ENCODE measurements around the gene TPTE2.

GRCh38 chr13:19589312-19589711 lies 28.0 kb upstream of the TPTE2 start:
- TF ChIP-seq, protein P1, sequence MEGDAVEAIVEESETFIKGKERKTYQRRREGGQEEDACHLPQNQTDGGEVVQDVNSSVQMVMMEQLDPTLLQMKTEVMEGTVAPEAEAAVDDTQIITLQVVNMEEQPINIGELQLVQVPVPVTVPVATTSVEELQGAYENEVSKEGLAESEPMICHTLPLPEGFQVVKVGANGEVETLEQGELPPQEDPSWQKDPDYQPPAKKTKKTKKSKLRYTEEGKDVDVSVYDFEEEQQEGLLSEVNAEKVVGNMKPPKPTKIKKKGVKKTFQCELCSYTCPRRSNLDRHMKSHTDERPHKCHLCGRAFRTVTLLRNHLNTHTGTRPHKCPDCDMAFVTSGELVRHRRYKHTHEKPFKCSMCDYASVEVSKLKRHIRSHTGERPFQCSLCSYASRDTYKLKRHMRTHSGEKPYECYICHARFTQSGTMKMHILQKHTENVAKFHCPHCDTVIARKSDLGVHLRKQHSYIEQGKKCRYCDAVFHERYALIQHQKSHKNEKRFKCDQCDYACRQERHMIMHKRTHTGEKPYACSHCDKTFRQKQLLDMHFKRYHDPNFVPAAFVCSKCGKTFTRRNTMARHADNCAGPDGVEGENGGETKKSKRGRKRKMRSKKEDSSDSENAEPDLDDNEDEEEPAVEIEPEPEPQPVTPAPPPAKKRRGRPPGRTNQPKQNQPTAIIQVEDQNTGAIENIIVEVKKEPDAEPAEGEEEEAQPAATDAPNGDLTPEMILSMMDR (IDR thresholded peaks at IDR 0.05): no peak
- TF ChIP-seq POLR2A (IDR thresholded peaks at IDR 0.05) (no peak), EP300 (IDR thresholded peaks at IDR 0.05) (no peak), POLR2AphosphoS5 (IDR thresholded peaks at IDR 0.05) (no peak)
